Activated B cell treated with CpG ODN at 0.5 μM for 24 hours (primary cell): Measurements from ENCODE around the gene TEX13A. TPM values are rescaled to one million over a fixed set of nuclear protein-coding genes. Genes with fewer than 3 reads are reported as not detected.

Source experiments
- ATAC-seq: fragments of 200-7000 bp; cut with Tn5 transposase; one replicate; pipeline ENCODE4 v1.10.0; 2021; ENCODE audit warnings: low read depth, mild to moderate bottlenecking, moderate library complexity
- CTCF ChIA-PET: fragments of 350-600 bp; sonication (Branson Sonifier 250); formaldehyde crosslinking; loops from one replicate; lab custom pipeline; 2021; ENCODE audit warnings: antibody characterized with exemption; lab: Charles Lee
- POLR2A ChIA-PET: fragments of 350-600 bp; sonication (Branson Sonifier 250); formaldehyde crosslinking; loops from one replicate; lab custom pipeline; 2021; ENCODE audit warnings: antibody characterized with exemption; lab: Charles Lee
- DNase-seq: peaks from one replicate; pipeline ENCODE4 v3.0.0; 2022
- H3K27ac Mint-ChIP-seq: one replicate; pipeline ENCODE4 v1.8.0; 2020; ENCODE audit warnings: mixed read lengths
- H3K27me3 Mint-ChIP-seq: one replicate; pipeline ENCODE4 v1.8.0; 2021; ENCODE audit warnings: mixed read lengths
- H3K36me3 Mint-ChIP-seq: one replicate; pipeline ENCODE4 v1.8.0; 2021; ENCODE audit warnings: low read depth, mixed read lengths
- H3K4me1 Mint-ChIP-seq: one replicate; pipeline ENCODE4 v1.8.0; 2021; ENCODE audit warnings: mixed read lengths
- H3K4me3 Mint-ChIP-seq: one replicate; pipeline ENCODE4 v1.8.0; 2020; ENCODE audit warnings: mild to moderate bottlenecking, mixed read lengths
- H3K9me3 Mint-ChIP-seq: one replicate; pipeline ENCODE4 v1.8.0; 2020; ENCODE audit warnings: mixed read lengths
- intact Hi-C: fragments of 100-400 bp; cut with micrococcal nuclease; formaldehyde crosslinking; loops from one replicate; pipeline ENCODE4 v1.15.1; 2024
- total RNA-seq: library from RNA; stranded (reverse); gene quantifications from 2 replicates; pipeline ENCODE4 v1.2.3, GENCODE V29; 2022
- TF ChIP-seq, protein P1 (sequence below): fragments of 200-600 bp; IDR thresholded peaks from one replicate; pipeline ENCODE4 v1.8.0; 2022; ENCODE audit warnings: antibody characterized with exemption, mild to moderate bottlenecking

TEX13A gene
- total RNA-seq, 1 donor from 2014 or later: not detected

DNA sequence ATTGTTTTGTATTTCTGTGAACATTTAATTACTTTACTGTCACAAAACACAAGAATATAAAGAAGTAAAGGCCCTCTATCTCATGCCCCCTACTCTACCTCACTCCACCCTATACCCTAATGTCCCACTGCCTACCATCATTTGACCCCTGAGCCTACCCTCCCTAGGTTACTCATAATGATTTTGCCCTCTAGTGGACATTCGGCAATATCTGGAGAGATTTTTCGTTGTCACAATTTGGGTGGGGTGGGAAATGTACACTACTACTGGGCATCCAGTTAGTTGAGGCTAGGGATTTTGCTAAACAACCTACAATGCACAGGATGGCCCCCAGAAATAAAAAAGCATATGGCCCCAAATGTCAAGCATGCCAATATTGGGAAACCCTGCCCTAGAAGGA lies 10.2 kb downstream of the TEX13A start:
- H3K4me1 Mint-ChIP-seq: no peaks in the 10 kb centered on the region
- intact Hi-C loops: no loop called here
- H3K27me3 Mint-ChIP-seq: no peaks in the 10 kb centered on the region
- TF ChIP-seq, protein P1, sequence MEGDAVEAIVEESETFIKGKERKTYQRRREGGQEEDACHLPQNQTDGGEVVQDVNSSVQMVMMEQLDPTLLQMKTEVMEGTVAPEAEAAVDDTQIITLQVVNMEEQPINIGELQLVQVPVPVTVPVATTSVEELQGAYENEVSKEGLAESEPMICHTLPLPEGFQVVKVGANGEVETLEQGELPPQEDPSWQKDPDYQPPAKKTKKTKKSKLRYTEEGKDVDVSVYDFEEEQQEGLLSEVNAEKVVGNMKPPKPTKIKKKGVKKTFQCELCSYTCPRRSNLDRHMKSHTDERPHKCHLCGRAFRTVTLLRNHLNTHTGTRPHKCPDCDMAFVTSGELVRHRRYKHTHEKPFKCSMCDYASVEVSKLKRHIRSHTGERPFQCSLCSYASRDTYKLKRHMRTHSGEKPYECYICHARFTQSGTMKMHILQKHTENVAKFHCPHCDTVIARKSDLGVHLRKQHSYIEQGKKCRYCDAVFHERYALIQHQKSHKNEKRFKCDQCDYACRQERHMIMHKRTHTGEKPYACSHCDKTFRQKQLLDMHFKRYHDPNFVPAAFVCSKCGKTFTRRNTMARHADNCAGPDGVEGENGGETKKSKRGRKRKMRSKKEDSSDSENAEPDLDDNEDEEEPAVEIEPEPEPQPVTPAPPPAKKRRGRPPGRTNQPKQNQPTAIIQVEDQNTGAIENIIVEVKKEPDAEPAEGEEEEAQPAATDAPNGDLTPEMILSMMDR: no peak
- ChIA-PET CTCF (no interaction called here), POLR2A (no interaction called here)
- no peaks in the 10 kb centered on the region for H3K36me3 Mint-ChIP-seq
- ATAC-seq: no peak
- peaks cover 3% of the 10 kb centered on the region for H3K9me3 Mint-ChIP-seq
- DNase-seq: no peak
- no peak overlapping the region for H3K4me3 Mint-ChIP-seq
- no peak overlapping the region for H3K27ac Mint-ChIP-seq

DNA sequence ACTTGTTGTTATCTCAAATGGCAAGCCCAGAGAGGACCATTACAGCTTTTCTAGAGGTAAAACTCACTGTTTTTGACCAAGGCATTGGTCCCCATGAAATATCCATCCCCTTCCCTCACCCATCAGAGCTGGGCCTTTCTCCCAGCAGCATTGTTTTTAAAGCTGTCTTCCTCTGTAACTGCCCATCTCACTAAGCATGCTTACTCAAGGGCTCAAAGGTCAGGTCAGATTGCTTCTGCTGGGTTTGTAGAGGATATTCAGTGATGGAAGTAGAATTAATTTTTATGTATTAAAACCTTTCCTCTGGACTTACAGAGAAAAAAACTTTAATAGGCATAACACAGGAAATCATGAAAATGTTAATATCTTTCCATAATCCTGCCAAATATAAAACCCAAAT lies 11.1 kb downstream of the TEX13A start:
- ChIA-PET POLR2A (no interaction called here), CTCF (no interaction called here)
- H3K36me3 Mint-ChIP-seq: no peaks in the 10 kb centered on the region

DNA sequence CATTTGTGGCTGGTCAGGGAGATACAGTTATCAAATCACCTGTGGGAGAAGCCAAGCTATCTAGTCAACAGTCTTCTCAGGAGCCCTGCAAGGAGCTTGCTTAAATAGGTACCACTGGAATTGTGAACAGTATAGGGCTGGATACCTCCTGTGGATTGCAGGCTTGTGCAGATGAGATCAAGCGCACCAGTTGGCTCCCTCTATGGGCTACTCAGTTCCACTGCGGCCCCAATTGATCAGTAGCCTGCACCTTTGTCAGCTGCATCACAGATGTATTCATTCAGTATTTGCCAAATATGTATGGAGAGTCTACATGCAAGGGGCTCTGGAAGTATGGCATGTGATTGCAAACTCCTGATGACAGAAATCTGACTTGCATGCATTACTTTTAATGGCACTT lies 28.6 kb downstream of the TEX13A start:
- intact Hi-C loops: no loop called here
- TF ChIP-seq, protein P1: no peak
- H3K27me3 Mint-ChIP-seq: no peaks in the 10 kb centered on the region
- H3K4me3 Mint-ChIP-seq: no peak overlapping the region
- CTCF ChIA-PET: no interaction called here
- H3K27ac Mint-ChIP-seq: no peak overlapping the region
- POLR2A ChIA-PET: no interaction called here
- DNase-seq (no peak), ATAC-seq (no peak)
- no peaks in the 10 kb centered on the region for H3K4me1 Mint-ChIP-seq
- no peaks in the 10 kb centered on the region for H3K9me3 Mint-ChIP-seq
- H3K36me3 Mint-ChIP-seq: no peaks in the 10 kb centered on the region

More for the DNA sequence above, 11.1 kb downstream of the TEX13A start:
- Mint-ChIP-seq H3K4me3 (no peak overlapping the region), H3K9me3 (no peaks in the 10 kb centered on the region), H3K27me3 (no peaks in the 10 kb centered on the region), H3K27ac (no peak overlapping the region), H3K4me1 (no peaks in the 10 kb centered on the region)
- DNase-seq (no peak), ATAC-seq (no peak)
- intact Hi-C loops: no loop called here
- TF ChIP-seq, protein P1: no peak

DNA sequence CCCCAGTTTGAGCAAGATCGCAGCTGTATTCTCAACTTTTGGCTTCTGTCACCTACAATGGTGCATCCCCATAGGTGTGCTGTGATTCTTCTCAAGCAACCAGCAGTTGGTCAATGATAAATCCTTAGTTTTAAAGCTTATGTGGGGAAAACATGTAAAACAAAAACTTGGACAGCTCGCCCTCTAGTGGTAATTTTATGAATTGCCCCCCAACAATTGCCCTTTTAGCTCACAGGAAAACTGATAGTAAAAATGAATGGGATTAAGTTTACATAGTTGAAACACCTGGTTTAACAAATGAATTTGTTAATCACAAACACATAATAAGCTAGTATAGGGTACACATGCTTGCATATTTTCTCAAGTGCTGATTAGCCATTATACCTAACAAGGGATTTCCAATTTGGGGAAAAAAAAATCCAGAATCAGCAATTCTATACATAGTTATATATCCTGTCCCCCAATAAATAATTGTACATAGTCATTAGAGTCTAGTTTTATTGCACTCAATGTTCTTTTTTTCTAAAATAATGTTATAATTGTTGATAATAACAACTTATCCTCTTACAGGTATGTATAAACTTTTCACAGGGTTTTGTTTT lies 30.1 kb downstream of the TEX13A start:
- no peaks in the 10 kb centered on the region for H3K9me3 Mint-ChIP-seq
- H3K27me3 Mint-ChIP-seq: no peaks in the 10 kb centered on the region
- ATAC-seq (no peak), DNase-seq (no peak)
- intact Hi-C loops: no loop called here
- POLR2A ChIA-PET: no interaction called here
- CTCF ChIA-PET: no interaction called here
- no peak overlapping the region for H3K4me3 Mint-ChIP-seq
- H3K4me1 Mint-ChIP-seq: no peaks in the 10 kb centered on the region
- TF ChIP-seq, protein P1: no peak
- no peak overlapping the region for H3K27ac Mint-ChIP-seq
- no peaks in the 10 kb centered on the region for H3K36me3 Mint-ChIP-seq

DNA sequence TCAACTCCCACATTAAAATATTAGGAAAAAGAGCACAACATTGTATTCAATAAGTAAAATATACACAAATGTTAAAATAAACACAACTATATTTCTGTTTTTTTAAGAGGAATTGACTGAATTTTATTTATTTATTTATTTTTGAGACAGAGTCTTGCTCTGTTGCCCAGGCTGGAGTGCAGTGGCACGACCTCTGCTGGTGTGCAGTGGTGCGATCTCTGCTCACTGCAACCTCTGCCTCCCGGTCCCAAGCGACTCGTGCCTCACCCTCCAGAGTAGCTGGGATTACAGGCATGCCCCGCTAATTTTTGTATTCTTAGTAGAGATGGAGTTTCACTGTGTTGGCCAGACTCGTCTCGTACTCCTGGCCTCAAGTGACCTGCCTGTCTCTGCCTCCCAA lies 31.4 kb downstream of the TEX13A start:
- no peaks in the 10 kb centered on the region for H3K9me3 Mint-ChIP-seq
- TF ChIP-seq, protein P1: no peak
- intact Hi-C loops: no loop called here
- H3K27me3 Mint-ChIP-seq: no peaks in the 10 kb centered on the region
- POLR2A ChIA-PET: no interaction called here
- no peak overlapping the region for H3K4me3 Mint-ChIP-seq
- CTCF ChIA-PET: no interaction called here
- H3K27ac Mint-ChIP-seq: no peak overlapping the region
- DNase-seq: no peak
- no peaks in the 10 kb centered on the region for H3K36me3 Mint-ChIP-seq
- H3K4me1 Mint-ChIP-seq: no peaks in the 10 kb centered on the region
- no peak for ATAC-seq
